GM23338 (cell line): ENCODE data around the gene AP2B1. TPM values are rescaled to one million over a fixed set of nuclear protein-coding genes. Genes with fewer than 3 reads are reported as not detected.

ENCODE experiments used
- ATAC-seq: fragments of 200-7000 bp; cut with Tn5 transposase; 3 replicates; pipeline ENCODE4 v1.9.1; 2020
- DNase-seq: peaks from one replicate; pipeline ENCODE4 v3.0.0-alpha.2; 2015; ENCODE audit warnings: low spot score
- H2AFZ ChIP-seq: fragments of 200-600 bp; sonication (generic); 2 replicates; pipeline ENCODE4 v1.8.0; 2016; ENCODE audit warnings: antibody characterized with exemption, mild to moderate bottlenecking, moderate library complexity
- H3F3A ChIP-seq: fragments of 200-600 bp; sonication (generic); replicated peaks from 2 replicates; pipeline ENCODE4 v1.8.0; 2017; ENCODE audit warnings: antibody characterized with exemption, mixed run types, low read depth
- H3K27ac ChIP-seq: fragments of 200-600 bp; sonication (generic); 2 replicates; pipeline ENCODE4 v1.6.1; 2016; ENCODE audit warnings: low read depth
- H3K27me3 ChIP-seq: fragments of 200-600 bp; sonication (generic); 2 replicates; pipeline ENCODE4 v1.8.0; 2016; ENCODE audit warnings: mild to moderate bottlenecking, mixed run types, moderate library complexity; ENCODE audit not compliant: insufficient read depth
- H3K36me3 ChIP-seq: fragments of 200-600 bp; sonication (generic); 2 replicates; pipeline ENCODE4 v1.8.0; 2016; ENCODE audit warnings: mild to moderate bottlenecking; ENCODE audit not compliant: insufficient read depth
- H3K4me1 ChIP-seq: fragments of 200-600 bp; sonication (generic); 2 replicates; pipeline ENCODE4 v1.8.0; 2016; ENCODE audit warnings: mild to moderate bottlenecking, moderate library complexity; ENCODE audit not compliant: insufficient read depth
- H3K4me2 ChIP-seq: fragments of 200-600 bp; sonication (generic); 2 replicates; pipeline ENCODE4 v1.7.1; 2017; ENCODE audit warnings: mixed run types
- H3K4me3 ChIP-seq: fragments of 200-600 bp; sonication (generic); 2 replicates; pipeline ENCODE4 v1.6.1; 2016; ENCODE audit warnings: mixed run types
- H3K79me2 ChIP-seq: fragments of 200-600 bp; sonication (generic); replicated peaks from 2 replicates; pipeline ENCODE4 v1.8.0; 2017; ENCODE audit warnings: mild to moderate bottlenecking; ENCODE audit not compliant: insufficient read depth
- H3K9me2 ChIP-seq: fragments of 200-600 bp; sonication (generic); 2 replicates; pipeline ENCODE4 v1.8.0; 2017; ENCODE audit not compliant: insufficient read depth
- H4K20me1 ChIP-seq: fragments of 200-600 bp; sonication (generic); replicated peaks from 2 replicates; pipeline ENCODE4 v1.8.0; 2017; ENCODE audit warnings: mild to moderate bottlenecking; ENCODE audit not compliant: insufficient read depth
- H3K27ac Mint-ChIP-seq: 2 replicates; pipeline ENCODE4 v1.8.0; 2020; ENCODE audit warnings: inconsistent platforms, mild to moderate bottlenecking, moderate library complexity, mixed read lengths
- H3K27me3 Mint-ChIP-seq: 3 replicates; pipeline ENCODE4 v1.8.0; 2022; ENCODE audit warnings: low read depth, mild to moderate bottlenecking, moderate library complexity, mixed read lengths, inconsistent platforms; ENCODE audit not compliant: insufficient read depth, poor library complexity
- H3K36me3 Mint-ChIP-seq: 3 replicates; pipeline ENCODE4 v1.8.0; 2021; ENCODE audit warnings: low read depth, mild to moderate bottlenecking, inconsistent platforms, moderate library complexity, mixed read lengths
- H3K4me1 Mint-ChIP-seq: 3 replicates; pipeline ENCODE4 v1.8.0; 2020; ENCODE audit warnings: mild to moderate bottlenecking, inconsistent platforms, mixed read lengths
- H3K4me3 Mint-ChIP-seq: 3 replicates; pipeline ENCODE4 v1.8.0; 2021; ENCODE audit warnings: moderate library complexity, mild to moderate bottlenecking, inconsistent platforms, mixed read lengths
- H3K9me3 Mint-ChIP-seq: 3 replicates; pipeline ENCODE4 v1.8.0; 2020; ENCODE audit warnings: moderate library complexity, mild to moderate bottlenecking, inconsistent platforms, mixed read lengths
- CREB1 ChIP-seq: fragments of 250-450 bp; sonication (Bioruptor Pico); IDR thresholded peaks from 2 replicates; pipeline ENCODE4 v1.5.0; 2020; ENCODE audit warnings: low read depth, mild to moderate bottlenecking, moderate library complexity
- EZH2phosphoT487 ChIP-seq: fragments of 200-600 bp; sonication (generic); IDR thresholded peaks from one replicate; pipeline ENCODE4 v1.8.1; 2018; ENCODE audit warnings: antibody characterized with exemption; ENCODE audit not compliant: unreplicated experiment
- NANOG ChIP-seq: IDR thresholded peaks from 2 replicates; pipeline ENCODE4 v1.6.1; 2016; ENCODE audit warnings: antibody characterized with exemption, borderline replicate concordance
- STAT1 ChIP-seq: IDR thresholded peaks from one replicate; pipeline ENCODE4 v1.6.1; 2016; ENCODE audit warnings: antibody characterized with exemption; ENCODE audit not compliant: unreplicated experiment
- ZNF114 ChIP-seq: fragments of 250-450 bp; sonication (Bioruptor Pico); IDR thresholded peaks from 2 replicates; pipeline ENCODE4 v1.5.0; 2020; ENCODE audit warnings: mild to moderate bottlenecking, moderate library complexity
- polyA plus RNA-seq: library from polyadenylated mRNA; unstranded; fragments of >200 nt; fragmentation: Nextera tagmentation; extraction: Ambion mirVana; gene quantifications from 2 replicates; pipeline ENCODE4 v1.2.1, GENCODE V29; 2016
- total RNA-seq: library from RNA; depleted of rRNA; stranded (reverse); fragments of >200 nt; shearing (Covaris generic); gene quantifications from 2 replicates; pipeline ENCODE4 v1.2.3, GENCODE V29; 2014
- TF ChIP-seq, protein P1 (sequence below): fragments of 250-450 bp; sonication (Bioruptor Pico); IDR thresholded peaks from 2 replicates; pipeline ENCODE4 v1.5.0; 2020; ENCODE audit warnings: mild to moderate bottlenecking, moderate library complexity
- TF ChIP-seq, protein P2 (sequence below): IDR thresholded peaks from one replicate; pipeline ENCODE4 v1.6.1; 2018; ENCODE audit warnings: antibody characterized with exemption; ENCODE audit not compliant: unreplicated experiment
- TF ChIP-seq, protein P3 (sequence below): IDR thresholded peaks from 2 replicates; pipeline ENCODE4 v1.6.1; 2016; ENCODE audit warnings: antibody characterized with exemption

Gene AP2B1
- total and polyA plus RNA-seq, 2 experiments from 2014 or later, result 89.7 to 144 TPM

DNA sequence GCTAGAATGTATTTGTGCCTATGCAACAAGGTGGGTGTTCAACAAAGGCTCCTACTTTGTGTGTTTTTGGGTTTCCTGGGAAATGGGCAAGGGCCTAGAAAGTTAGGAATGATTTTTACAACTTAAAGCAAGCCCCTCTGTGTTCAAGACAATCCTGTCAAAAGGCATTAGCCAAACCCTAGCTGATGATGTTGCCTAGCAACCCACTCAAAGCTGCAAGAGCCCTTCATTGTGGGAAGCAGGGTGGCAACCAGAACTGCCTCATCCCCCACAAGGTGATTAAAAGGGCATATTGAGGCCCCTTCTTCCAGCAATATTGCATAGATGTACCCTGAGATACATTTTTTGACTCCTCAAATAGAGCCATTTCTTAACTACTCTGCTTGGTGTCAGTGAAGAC is 128.3 kb downstream of the AP2B1 start:
- Histone ChIP-seq H3F3A (no peaks in the 10 kb centered on the region), H3K79me2 (no peaks in the 10 kb centered on the region), H3K36me3 (peaks cover 11% of the 10 kb centered on the region), H3K4me2 (no peak overlapping the region), H4K20me1 (no peaks in the 10 kb centered on the region; the same call in 1 of the 2 replicates), H3K4me1 (no peaks in the 10 kb centered on the region), H2AFZ (no peak overlapping the region), H3K27ac (no peak overlapping the region), H3K9me2 (no peaks in the 10 kb centered on the region), H3K4me3 (no peak overlapping the region), H3K27me3 (no peaks in the 10 kb centered on the region)
- peaks cover 3% of the 10 kb centered on the region for H3K27me3 Mint-ChIP-seq
- TF ChIP-seq EZH2phosphoT487 (no peak), CREB1 (CRISPR knock-in tag) (no peak), ZNF114 (CRISPR knock-in tag) (no peak), NANOG (no peak), STAT1 (no peak)
- TF ChIP-seq, protein P1, sequence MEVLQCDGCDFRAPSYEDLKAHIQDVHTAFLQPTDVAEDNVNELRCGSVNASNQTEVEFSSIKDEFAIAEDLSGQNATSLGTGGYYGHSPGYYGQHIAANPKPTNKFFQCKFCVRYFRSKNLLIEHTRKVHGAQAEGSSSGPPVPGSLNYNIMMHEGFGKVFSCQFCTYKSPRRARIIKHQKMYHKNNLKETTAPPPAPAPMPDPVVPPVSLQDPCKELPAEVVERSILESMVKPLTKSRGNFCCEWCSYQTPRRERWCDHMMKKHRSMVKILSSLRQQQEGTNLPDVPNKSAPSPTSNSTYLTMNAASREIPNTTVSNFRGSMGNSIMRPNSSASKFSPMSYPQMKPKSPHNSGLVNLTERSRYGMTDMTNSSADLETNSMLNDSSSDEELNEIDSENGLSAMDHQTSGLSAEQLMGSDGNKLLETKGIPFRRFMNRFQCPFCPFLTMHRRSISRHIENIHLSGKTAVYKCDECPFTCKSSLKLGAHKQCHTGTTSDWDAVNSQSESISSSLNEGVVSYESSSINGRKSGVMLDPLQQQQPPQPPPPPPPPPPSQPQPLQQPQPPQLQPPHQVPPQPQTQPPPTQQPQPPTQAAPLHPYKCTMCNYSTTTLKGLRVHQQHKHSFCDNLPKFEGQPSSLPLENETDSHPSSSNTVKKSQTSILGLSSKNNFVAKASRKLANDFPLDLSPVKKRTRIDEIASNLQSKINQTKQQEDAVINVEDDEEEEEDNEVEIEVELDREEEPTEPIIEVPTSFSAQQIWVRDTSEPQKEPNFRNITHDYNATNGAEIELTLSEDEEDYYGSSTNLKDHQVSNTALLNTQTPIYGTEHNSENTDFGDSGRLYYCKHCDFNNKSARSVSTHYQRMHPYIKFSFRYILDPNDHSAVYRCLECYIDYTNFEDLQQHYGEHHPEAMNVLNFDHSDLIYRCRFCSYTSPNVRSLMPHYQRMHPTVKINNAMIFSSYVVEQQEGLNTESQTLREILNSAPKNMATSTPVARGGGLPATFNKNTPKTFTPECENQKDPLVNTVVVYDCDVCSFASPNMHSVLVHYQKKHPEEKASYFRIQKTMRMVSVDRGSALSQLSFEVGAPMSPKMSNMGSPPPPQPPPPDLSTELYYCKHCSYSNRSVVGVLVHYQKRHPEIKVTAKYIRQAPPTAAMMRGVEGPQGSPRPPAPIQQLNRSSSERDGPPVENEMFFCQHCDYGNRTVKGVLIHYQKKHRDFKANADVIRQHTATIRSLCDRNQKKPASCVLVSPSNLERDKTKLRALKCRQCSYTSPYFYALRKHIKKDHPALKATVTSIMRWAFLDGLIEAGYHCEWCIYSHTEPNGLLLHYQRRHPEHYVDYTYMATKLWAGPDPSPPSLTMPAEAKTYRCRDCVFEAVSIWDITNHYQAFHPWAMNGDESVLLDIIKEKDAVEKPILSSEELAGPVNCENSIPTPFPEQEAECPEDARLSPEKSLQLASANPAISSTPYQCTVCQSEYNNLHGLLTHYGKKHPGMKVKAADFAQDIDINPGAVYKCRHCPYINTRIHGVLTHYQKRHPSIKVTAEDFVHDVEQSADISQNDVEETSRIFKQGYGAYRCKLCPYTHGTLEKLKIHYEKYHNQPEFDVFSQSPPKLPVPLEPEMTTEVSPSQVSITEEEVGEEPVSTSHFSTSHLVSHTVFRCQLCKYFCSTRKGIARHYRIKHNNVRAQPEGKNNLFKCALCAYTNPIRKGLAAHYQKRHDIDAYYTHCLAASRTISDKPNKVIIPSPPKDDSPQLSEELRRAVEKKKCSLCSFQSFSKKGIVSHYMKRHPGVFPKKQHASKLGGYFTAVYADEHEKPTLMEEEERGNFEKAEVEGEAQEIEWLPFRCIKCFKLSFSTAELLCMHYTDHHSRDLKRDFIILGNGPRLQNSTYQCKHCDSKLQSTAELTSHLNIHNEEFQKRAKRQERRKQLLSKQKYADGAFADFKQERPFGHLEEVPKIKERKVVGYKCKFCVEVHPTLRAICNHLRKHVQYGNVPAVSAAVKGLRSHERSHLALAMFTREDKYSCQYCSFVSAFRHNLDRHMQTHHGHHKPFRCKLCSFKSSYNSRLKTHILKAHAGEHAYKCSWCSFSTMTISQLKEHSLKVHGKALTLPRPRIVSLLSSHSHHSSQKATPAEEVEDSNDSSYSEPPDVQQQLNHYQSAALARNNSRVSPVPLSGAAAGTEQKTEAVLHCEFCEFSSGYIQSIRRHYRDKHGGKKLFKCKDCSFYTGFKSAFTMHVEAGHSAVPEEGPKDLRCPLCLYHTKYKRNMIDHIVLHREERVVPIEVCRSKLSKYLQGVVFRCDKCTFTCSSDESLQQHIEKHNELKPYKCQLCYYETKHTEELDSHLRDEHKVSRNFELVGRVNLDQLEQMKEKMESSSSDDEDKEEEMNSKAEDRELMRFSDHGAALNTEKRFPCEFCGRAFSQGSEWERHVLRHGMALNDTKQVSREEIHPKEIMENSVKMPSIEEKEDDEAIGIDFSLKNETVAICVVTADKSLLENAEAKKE, result no peak
- TF ChIP-seq, protein P2, sequence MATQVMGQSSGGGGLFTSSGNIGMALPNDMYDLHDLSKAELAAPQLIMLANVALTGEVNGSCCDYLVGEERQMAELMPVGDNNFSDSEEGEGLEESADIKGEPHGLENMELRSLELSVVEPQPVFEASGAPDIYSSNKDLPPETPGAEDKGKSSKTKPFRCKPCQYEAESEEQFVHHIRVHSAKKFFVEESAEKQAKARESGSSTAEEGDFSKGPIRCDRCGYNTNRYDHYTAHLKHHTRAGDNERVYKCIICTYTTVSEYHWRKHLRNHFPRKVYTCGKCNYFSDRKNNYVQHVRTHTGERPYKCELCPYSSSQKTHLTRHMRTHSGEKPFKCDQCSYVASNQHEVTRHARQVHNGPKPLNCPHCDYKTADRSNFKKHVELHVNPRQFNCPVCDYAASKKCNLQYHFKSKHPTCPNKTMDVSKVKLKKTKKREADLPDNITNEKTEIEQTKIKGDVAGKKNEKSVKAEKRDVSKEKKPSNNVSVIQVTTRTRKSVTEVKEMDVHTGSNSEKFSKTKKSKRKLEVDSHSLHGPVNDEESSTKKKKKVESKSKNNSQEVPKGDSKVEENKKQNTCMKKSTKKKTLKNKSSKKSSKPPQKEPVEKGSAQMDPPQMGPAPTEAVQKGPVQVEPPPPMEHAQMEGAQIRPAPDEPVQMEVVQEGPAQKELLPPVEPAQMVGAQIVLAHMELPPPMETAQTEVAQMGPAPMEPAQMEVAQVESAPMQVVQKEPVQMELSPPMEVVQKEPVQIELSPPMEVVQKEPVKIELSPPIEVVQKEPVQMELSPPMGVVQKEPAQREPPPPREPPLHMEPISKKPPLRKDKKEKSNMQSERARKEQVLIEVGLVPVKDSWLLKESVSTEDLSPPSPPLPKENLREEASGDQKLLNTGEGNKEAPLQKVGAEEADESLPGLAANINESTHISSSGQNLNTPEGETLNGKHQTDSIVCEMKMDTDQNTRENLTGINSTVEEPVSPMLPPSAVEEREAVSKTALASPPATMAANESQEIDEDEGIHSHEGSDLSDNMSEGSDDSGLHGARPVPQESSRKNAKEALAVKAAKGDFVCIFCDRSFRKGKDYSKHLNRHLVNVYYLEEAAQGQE, result no peak
- TF ChIP-seq, protein P3, sequence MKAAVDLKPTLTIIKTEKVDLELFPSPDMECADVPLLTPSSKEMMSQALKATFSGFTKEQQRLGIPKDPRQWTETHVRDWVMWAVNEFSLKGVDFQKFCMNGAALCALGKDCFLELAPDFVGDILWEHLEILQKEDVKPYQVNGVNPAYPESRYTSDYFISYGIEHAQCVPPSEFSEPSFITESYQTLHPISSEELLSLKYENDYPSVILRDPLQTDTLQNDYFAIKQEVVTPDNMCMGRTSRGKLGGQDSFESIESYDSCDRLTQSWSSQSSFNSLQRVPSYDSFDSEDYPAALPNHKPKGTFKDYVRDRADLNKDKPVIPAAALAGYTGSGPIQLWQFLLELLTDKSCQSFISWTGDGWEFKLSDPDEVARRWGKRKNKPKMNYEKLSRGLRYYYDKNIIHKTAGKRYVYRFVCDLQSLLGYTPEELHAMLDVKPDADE, result no peak
- no peaks in the 10 kb centered on the region for H3K9me3 Mint-ChIP-seq
- DNase-seq, result no peak
- H3K27ac Mint-ChIP-seq, result no peak overlapping the region
- H3K4me3 Mint-ChIP-seq, result no peak overlapping the region
- no peak for ATAC-seq
- no peaks in the 10 kb centered on the region for H3K4me1 Mint-ChIP-seq
- H3K36me3 Mint-ChIP-seq, result peaks cover 21% of the 10 kb centered on the region
